ENCODE results near the gene FOXO1. TPM values are rescaled to one million over a fixed set of nuclear protein-coding genes. Genes with fewer than 3 reads are reported as not detected.

The FOXO1 gene
- total and polyA plus RNA-seq, 2 experiments from 2014 or later: 32.4 to 68.0 TPM

- Histone ChIP-seq H3K4me3 (peak overlapping the region; percentile 86), H3K79me2 (replicated peaks; ENCODE audit: insufficient read depth) (peaks cover 69% of the 10 kb centered on the region), H4K20me1 (replicated peaks; ENCODE audit: insufficient read depth) (peaks cover 14% of the 10 kb centered on the region; the same call in 1 of the 2 replicates), H3K27me3 (ENCODE audit: insufficient read depth) (no peaks in the 10 kb centered on the region), H3K36me3 (ENCODE audit: insufficient read depth) (no peaks in the 10 kb centered on the region), H3F3A (replicated peaks; ENCODE audit: low read depth) (peaks cover 3% of the 10 kb centered on the region; the same call in 1 of the 2 replicates), H3K4me2 (peak overlapping the region; percentile 77), H3K9me2 (ENCODE audit: insufficient read depth) (no peaks in the 10 kb centered on the region), H2AFZ (no peak overlapping the region), H3K4me1 (ENCODE audit: insufficient read depth) (peaks cover 58% of the 10 kb centered on the region), H3K27ac (ENCODE audit: low read depth) (no peak overlapping the region)
- ATAC-seq (peak; percentile 2; the same call in 2 of the 3 replicates), DNase-seq (ENCODE audit: low spot score) (peak; percentile 44)
- TF ChIP-seq JUNB (IDR thresholded peaks at IDR 0.05; ENCODE audit: unreplicated experiment) (no peak), ZNF331 (CRISPR knock-in tag; IDR thresholded peaks at IDR 0.05; ENCODE audit: low read depth) (no peak), REST (IDR thresholded peaks at IDR 0.05; ENCODE audit: unreplicated experiment) (no peak), STAT1 (IDR thresholded peaks at IDR 0.05; ENCODE audit: unreplicated experiment) (no peak), ZNF114 (CRISPR knock-in tag; IDR thresholded peaks at IDR 0.05) (no peak), EZH2phosphoT487 (IDR thresholded peaks at IDR 0.05; ENCODE audit: unreplicated experiment) (no peak), CTCF (conservative IDR thresholded peaks at IDR 0.05; ENCODE audit: low read depth in 2 of 2) (no peak), EZH2 (IDR thresholded peaks at IDR 0.05; ENCODE audit: low read depth, unreplicated experiment) (no peak), ETS1 (IDR thresholded peaks at IDR 0.05) (no peak), POLR2AphosphoS5 (IDR thresholded peaks at IDR 0.05; ENCODE audit: low read depth) (no peak; the same call in 1 of the 2 replicates), ZNF462 (CRISPR knock-in tag; IDR thresholded peaks at IDR 0.05) (no peak), NANOG (IDR thresholded peaks at IDR 0.05; ENCODE audit: borderline replicate concordance) (no peak), CREB1 (CRISPR knock-in tag; IDR thresholded peaks at IDR 0.05; ENCODE audit: low read depth) (no peak)
- Mint-ChIP-seq H3K27ac (no peak overlapping the region), H3K4me1 (peaks cover 55% of the 10 kb centered on the region), H3K4me3 (peak overlapping the region; percentile 99), H3K9me3 (peaks cover 2% of the 10 kb centered on the region; the same call in 1 of the 3 replicates), H3K27me3 (ENCODE audit: insufficient read depth, low read depth, poor library complexity) (peaks cover 7% of the 10 kb centered on the region), H3K36me3 (ENCODE audit: low read depth) (peaks cover 18% of the 10 kb centered on the region)
Measured at GRCh38 chr13:40664350-40665125, 1.9 kb downstream of the FOXO1 start.
